Stimulated activated CD8-positive, alpha-beta memory T cell treated with anti-CD3 and anti-CD28 coated beads, Interleukin-12 subunit alpha, Interleukin-12 subunit beta, amount 100 ng/mL, for 24 hours (primary cell): Measurements from ENCODE around the gene GALNT2.

Source experiments
- DNase-seq: peaks from one replicate; pipeline ENCODE4 v3.0.0-alpha.2; 2020; ENCODE audit errors: extremely low read depth

Gene GALNT2

DNA sequence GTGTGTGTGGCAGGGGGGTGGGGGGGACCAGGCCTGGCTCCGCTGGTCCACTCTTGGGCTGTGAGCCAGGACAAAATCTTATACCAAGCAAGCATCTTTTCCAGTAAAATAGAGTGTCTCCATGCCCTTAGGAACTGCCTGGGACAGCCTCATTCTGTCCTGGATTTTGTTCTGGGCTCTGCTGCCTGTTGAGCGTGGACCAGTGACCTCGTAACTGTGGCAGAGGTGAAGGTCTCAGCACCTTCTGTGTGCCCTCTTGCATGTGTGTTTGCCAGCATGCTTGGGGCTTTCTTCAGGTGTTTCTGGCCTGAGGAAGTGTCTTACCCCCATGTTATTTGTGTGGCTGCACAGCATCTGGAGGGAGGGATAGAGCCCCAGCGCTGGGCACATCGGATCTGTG, 45.7 kb downstream of the GALNT2 start:
- no peak for DNase-seq

DNA sequence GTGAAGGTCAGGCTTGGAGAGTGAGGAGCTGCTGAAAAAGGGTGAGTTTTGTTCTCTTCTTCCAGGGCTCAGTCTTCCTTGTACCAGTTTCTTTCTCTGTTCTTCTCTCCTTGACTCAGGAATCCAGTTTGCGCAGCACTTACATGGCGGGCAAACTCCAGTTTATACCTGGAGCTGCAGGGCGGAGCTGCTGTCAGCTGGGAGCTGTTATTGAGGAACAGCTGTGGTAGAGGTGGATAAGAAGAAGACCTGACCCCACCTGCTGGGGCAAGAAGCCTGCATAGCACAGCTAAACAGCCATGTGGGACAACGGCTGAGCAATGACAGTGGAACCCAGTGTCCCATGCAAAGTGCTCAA, 46.2 kb downstream of the GALNT2 start:
- DNase-seq, result no peak

DNA sequence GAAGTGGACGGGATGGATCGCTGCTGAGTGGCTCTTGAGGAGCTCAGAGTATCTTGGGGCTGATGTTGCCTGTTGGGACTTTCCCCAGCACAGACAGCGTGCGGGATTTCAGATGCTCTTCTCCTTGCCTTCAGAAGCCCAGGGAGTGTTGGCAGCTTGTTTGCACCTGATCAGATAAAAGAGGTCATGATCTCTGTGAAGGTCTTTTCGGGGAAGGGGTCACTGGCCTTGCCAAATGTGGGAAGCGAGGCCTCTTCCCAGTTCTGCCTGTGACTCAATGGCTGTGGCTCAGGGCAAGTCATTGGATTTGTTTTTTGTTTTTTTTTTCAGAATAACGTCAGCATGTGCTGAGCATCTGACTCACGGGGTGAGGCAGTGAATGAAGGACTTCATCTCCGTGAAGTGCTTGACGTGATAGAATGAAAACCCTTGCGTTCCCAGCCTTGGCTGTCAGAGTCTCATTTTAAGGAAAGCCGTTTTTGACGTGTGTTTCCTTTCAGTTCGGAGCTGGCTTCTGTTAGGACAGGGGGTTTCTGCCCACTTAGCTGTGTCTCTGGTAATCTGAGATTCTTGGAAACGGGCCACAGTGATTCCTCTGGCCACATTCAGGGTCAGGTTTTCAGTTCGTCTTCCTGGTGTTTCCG, 46.7 kb downstream of the GALNT2 start:
- DNase-seq, result no peak

DNA sequence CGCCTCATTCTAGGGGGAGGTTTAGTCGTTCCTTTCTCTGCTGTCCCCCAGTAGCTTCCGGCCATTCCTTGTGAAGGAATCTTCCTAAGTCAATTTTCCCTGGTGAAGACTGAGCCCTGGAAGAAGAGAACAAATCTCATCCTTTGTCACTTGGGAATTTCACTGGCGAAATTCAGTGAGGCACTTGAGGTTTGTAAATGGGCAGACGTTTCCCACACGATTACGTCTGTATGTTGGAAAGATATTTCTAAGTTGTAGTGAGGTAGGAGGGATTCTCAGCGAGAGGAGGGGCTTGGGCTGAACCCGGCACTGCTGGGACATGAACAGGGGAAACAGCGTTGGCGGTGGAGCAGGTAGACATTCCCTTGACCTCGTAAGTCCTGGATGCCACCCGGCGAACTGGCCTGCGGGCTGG, 47.2 kb downstream of the GALNT2 start:
- DNase-seq, result no peak

DNA sequence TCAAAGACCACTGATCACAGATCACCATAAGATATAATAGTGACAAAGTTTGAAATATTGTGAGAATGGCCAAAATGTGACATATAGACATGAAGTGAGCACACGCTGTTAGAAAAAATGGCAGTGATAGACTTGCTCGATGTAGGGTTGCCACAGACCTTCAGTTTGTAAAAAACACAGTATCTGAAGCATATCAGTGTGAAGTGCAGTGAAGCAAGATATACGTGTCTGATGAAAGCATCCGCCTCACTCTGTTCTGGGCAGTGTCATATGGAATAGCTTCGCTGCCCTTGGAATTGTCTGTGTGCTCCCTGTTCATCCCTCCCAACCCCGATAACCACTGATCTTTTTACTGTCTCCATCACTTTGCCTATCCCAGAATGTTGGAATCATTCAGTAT, 50.7 kb downstream of the GALNT2 start:
- no peak for DNase-seq

DNA sequence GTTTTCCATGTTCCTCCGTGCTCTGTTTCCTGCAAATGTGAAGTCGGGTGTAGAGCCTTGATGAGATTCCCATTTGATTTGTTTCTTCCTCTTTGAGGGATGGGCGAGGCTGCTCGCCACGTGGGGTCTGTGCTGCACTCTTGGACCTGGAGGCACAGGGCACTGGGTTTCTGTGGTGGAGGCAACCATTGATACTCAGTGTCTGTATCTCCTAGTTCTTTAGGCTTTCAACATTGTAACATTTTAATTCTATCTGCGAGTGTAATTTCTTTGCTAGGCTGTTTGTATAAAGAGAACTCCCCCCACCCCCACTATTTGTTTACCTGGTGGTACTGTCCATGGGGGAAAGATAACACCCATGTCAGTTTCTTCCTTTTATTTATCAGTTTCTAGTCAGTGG, 52.3 kb downstream of the GALNT2 start:
- no peak for DNase-seq

DNA sequence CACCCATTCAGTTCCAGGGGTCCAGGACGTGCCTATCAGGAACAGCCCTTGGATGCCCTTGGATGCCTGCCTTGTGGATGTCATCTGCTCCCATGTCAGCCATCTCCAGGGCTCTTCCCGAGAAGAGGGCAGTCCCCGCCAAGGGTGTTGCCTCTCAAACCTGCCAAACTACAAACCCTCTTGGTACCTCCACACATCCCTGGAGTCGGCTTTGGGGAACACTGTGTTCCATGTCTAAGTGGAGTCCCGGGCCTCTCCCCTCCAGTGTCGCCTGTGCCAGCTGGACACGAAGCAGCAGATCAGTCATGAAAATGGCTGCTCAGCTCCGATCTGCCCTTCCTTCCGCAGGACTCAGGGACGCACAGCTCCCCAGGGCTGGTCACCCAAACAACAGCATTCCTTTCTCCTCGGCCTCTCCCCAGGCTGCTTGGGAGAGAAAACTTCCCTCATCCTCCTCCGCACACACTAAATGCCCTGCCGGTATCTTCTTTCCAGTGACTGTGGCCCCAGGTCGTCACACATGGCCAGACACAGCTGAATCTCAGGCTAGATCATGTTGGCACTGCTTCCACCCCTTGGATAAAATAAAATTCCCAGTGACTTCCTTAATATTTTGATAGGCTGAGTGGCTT, 53.4 kb downstream of the GALNT2 start:
- DNase-seq, result no peak

DNA sequence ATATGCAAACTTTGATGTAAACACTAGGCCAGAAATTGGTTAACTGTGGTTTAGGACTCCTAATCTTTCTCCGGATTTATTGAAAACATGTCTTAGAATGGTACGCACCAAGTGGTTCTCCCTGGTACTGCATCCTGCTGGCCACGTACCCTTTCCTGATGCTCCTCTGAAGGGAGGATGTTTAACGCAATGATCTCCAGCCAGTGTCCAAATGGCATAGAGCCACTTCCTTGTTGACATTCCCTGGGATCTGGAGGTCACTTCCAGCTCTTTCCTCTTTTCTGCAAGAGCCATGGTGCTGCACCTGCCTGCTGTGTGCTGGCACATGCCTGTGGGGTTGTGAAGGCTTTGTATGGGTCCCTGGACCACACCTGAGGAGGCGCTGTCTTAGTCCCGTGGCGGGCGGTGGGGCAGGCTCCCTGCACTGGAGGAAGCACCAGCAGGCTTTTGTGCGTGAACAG, 53.9 kb downstream of the GALNT2 start:
- DNase-seq, result no peak

DNA sequence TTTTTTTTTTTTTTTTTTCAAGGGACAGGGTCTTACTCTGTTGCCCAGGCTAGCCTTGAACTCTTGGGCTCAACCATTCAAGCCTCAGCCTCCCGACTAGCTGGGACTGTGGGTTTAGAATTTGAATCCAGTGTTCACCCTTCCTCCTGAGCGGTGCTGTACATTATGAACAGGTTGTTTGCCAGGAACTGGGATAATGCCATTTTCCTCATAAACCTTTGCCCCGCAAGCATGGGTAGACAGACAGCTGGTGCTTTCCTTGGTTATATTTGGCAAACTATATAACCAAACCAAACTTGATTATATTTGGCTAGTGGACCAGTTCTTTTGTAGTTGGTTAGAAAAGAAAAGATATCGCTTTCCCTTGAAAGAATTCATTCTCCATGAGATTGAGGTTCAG, 54.9 kb downstream of the GALNT2 start:
- no peak for DNase-seq

DNA sequence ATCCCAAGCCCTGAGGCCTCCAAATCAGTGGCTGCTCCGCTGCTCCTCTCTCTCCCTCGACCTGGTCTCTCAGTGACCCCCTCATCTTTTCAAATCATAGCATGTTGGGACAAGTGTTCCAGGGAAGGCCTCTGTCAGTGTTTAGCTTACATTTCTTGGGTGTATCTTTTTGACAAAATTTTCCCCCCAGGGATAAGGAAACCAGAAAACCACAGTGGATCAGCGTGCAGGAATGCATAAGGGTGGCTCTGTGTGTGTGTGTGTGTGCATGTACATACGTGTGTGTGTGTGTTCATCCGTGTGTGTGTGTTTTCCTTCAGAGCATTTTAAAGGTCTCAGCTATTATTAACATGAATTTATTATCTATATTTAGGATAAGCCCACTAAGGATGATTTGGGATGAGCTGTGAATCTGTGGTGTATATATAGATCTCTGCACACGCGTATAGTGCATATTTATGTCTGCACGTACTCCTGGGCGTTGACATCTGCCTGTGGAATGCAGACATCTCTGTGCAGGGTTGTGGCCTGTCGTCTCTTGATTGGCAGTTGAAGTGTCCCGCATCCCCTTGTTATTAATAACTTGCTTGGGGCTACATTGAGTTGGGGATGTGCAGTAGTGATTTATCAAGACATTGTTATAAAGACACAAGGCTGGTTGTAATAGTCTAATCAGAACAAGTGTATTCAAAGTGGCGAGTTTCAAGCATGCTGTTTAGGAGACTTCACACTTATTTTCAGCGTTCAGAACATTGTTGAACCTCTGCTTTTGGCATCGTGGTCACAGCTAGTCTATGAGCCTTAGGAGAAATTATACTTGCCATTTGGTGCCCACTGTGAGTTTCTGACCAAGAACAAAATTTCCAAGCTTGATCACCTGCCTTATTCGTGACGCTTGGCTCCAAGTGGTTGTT, 55.6 kb downstream of the GALNT2 start:
- no peak for DNase-seq

DNA sequence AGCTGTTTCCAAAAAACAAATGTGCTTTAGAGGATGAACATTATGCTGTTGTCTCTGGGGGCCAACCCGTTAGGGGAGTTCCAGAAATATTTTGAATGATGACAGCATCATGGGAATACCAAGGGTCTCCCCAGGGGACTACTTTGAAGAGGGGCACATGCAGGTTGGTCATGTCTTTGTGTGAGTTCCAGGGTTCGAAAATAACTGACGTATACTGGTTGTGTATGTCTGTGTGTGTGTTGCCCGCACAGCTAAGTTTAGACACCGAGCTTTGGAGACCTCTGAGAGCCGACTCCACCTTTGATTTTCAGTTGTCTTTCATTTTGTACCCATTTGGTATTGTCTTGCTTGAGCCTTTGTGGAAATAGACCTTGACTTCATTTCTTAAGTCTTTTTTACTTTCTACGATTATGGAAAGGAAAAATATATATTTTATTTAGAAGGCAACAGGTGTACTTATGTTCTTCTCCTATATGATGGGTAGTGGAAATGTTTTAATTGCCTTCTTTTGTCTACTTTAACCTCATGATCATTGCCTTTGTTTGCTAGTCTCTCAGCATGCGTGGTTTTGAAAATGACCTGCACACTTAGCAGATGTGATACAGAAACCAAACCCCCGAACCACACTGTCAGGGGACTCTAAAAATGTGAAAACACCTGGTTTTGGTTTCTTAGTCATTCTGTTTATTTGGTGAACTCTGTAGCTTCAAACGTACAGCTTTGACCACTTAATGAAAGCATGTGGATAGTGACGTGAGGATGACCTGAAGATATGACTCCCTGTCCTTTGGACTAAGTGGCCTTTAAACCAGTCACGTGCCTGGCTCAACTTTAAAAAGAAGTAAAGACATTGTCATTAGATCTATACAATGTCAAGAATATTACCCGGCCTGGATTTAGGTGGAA, 56.5 kb downstream of the GALNT2 start:
- no peak for DNase-seq

DNA sequence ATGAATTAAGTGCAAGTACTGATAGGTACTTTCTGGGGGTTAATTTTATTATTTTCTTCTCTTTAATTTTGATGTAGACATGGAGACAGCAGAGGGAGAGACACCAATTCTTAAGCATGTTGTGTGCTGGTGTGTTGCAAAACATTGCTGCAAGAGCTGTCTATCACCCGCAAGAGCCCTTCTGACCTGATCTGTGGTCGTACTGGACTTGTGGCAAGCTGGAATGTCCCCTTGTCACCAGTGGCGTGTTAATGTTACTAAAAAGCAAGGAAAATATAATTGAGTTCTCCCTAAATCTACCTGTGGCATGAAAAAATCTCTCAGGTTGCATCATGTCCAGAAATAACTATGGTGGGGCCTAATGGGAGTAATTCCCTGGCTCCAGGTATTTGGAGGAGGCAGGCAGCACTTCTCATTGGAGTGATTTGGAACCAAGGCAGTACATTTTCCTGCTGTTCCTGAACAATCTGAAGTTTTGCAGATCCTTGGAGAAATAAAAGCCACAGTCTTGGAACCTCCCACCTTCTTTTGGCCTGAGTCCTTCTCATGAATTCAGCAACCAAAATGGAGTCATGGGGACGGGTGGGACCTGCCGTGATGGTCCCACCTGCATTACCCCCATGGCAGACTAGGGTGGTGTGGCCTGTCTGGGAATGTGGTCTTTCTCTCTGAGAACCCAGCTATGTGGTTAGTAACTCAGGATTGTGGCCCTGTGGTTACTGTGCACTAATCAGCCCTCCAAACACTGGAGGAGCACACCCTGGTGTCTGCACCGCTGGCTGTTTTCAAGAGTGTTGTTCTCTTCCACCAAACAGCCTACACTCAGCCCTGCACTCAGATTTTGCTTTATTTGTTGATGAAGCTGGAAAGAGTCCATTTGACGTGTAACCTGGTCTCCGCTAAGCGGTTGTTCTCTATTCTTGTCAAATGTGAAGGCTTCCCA, 57.4 kb downstream of the GALNT2 start:
- DNase-seq, result no peak

DNA sequence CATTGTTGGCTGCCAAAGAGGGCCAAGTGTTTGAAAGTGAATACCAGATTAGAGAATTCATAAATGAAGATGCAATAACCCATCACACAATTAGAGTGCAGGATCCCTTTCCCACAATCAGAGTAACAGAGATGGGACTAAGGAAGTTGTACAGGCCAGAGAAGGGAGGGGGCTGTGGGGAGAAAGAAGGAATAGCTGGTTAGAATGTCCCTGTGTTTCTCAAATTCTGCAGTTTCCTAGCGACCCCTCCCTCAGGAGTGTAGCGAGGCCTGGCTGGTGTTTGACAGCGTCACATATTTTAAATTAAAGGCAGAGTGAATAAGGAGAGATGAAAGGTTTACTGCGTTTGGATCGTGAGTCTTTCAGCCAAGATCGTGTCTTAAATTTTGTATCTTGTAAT, 58.1 kb downstream of the GALNT2 start:
- no peak for DNase-seq

DNA sequence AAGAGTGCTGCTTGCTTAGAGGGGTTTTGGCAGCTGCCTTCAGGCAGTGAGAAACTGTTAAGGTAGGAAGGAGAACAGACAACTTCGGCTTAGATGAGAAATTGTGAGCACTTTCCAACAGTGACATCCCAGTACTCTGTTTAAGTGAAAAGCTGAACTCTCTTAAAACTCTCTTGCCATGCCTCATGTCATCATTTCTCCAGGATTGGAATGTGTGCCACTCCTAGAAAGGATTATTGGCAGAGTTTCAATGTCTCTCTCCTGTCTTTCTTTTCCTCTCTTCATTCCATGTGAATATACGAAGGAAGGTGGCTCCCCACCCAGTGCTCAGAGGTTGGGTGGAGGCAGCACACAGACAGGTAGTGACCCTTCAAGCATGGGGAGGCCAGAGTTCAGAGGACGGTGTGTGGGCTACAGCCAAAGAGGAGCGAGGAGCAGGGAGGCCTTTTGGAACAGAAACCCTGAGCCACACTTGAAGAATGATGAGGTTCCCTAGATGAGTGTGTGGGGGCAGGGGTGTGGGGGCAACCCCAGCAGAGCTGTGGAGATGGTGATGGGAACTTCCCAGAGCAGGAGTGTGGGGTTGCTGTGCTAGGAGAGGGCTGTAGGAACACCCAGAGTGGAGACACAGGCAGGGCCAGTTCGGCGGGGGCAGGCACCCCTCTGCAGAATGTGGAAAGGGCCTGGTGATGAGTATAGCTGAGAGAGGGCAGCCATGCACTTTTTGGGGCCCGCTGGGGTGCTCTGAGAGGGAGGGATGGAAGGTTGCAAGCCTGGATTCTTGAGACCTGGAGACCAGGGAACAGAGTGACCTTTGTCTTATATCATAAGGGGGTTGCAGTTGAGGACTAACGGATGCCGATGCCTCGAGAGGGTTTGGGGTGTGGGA, 58.8 kb downstream of the GALNT2 start:
- no peak for DNase-seq

DNA sequence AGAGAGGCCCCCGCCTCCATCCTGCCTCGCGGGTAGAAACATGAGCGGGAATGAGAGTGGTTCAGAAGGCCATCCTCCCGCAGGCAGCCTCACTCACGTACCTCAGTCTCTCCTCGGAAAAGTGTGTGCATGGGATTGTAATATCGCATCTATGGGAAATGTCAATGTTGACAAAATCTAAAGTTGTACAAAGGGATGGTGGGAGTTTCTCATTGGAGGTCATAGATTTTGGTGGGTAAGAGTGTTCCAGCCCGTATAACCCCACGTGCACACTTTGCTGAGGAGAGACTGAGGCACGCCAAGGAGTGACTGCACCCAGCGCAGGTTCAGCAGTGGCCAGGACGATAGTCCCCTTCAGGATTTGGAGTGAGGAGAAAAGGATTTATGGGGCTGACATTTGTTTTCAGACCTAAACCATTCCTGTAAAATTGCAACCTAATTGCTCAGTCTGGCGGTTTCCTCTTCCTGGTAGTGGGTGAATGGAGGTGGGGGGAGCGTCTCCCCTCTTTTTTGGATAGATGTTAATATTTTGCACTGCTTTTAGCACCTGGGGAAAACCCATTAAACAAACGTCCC, 59.6 kb downstream of the GALNT2 start:
- no peak for DNase-seq

DNA sequence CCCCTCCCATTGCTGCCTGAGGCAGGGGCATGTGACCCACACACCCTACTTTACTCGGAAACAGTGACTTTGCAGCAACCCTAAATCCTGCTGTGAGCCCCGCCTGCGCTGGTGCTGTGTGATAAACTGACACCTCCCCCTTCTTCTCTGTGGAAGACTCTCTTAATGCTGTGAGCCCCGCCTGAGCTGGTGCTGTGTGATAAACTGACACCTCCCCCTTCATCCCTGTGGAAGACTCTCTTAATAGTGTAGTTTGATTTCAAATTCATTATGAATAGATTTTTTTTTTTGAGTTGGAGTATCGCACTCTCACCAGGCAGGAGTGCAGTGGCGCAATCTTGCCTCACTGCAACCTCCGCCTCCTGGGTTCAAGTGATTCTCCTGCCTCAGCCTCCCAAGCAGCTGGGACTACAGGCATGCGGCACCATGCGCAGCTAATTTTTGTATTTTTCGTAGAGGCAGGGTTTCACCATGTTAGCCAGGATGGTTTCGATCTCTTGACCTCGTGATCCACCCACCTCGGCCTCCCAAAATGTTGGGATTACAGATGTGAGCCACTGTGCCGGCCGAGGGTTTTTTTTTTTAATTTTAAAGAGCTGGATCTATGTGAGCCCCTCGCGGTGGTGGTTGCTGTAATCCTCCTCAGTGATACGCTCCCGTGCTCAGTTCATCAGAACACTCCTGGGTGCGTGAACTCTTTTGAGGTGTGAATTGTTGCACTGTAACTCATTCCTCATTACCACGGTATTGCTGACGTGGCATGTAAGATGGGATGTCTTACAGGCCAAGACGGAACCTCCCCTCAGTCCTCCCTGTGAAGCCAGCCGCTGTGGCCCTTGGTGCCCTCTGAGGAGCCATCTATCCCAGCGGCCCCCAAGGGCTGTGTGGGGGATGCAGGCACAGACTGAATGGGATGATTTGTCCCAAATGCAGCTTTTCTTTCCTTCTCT, 60.3 kb downstream of the GALNT2 start:
- DNase-seq, result no peak

DNA sequence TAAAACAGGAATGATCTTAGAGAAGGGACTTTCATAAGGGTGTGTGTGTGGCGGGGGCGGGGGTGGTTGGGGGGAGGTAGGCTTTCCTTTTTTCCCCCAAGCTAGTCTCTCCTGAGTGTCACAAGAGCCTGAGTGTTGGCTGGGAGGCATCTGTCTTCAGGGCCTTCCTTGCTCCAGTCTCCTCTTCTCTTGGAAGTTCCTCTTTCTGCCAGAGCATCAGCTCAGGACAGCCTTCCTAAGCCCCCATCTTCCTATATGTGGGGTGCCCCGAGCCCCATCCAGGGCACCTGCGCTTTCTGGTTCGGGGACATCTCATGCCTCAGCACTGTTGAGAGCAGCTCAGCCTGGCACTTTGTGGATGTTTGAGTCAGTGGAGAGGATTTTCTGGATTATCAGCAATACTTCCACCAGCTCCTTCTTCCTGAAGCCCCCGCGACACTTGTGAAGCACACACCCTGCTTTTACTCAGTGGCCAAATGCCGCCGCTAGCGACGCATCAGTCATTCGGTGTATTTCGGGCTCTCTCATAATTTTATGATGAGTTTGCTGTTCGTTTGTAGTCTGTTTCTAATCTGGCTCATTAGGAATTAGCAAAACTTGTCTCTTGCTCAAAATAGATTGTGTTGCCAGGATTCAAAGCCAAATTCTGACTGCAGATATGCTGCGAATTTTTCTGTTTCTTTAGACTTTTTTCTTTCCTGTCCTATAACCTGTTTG, 61.7 kb downstream of the GALNT2 start:
- no peak for DNase-seq
